Measurements from ENCODE around the gene MYBBP1A.

DNA sequence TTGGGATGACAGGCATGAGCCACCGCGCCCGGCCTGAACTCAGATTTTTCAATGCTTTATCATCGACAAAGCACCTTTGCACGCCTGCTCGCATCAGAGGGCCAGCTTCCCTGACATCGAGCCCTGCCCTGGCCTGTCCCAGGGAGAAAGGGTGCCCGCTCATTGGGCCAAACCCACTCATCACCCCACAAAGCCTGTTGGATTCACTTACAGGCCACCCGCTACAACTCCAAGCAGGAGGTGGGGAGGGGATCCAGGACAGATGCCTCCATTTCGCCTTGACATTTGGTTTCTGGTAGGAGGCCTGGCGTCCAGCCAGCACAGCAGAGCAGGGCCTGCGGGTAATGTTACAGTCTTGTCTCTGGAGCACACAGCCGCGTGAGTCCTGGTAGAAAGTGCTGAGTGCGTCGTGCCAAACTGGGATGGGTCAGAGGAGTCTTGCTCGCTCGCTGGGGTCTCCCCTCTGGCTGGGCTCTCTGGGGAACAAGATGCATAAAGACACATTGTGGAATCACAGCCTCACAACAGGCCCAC is 49.0 kb upstream of the MYBBP1A start:
- TF ChIP-seq, protein P1, sequence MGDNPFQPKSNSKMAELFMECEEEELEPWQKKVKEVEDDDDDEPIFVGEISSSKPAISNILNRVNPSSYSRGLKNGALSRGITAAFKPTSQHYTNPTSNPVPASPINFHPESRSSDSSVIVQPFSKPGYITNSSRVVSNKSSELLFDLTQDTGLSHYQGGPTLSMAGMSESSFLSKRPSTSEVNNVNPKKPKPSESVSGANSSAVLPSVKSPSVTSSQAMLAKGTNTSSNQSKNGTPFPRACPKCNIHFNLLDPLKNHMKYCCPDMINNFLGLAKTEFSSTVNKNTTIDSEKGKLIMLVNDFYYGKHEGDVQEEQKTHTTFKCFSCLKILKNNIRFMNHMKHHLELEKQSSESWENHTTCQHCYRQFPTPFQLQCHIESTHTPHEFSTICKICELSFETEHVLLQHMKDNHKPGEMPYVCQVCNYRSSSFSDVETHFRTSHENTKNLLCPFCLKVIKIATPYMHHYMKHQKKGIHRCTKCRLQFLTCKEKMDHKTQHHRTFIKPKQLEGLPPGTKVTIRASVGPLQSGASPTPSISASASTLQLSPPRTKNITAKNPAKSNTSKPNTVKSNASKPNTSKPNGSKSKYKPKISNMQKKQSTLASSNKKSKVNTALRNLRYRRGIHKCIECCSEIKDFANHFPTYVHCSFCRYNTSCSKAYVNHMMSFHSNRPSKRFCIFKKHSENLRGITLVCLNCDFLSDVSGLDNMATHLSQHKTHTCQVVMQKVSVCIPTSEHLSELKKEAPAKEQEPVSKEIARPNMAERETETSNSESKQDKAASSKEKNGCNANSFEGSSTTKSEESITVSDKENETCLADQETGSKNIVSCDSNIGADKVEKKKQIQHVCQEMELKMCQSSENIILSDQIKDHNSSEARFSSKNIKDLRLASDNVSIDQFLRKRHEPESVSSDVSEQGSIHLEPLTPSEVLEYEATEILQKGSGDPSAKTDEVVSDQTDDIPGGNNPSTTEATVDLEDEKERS (CRISPR knock-in tag; IDR thresholded peaks at IDR 0.05) = no peak
- TF ChIP-seq KDM5B (CRISPR knock-in tag; IDR thresholded peaks at IDR 0.05; ENCODE audit: borderline replicate concordance) (no peak), GABPA (IDR thresholded peaks at IDR 0.05; ENCODE audit: low read depth, low read length) (no peak), GABPA (CRISPR knock-in tag; IDR thresholded peaks at IDR 0.05; ENCODE audit: low read depth) (no peak), HCFC1 (IDR thresholded peaks at IDR 0.05; ENCODE audit: low read depth, low read length) (no peak), MAFK (conservative IDR thresholded peaks at IDR 0.05 in 1 of 2, IDR thresholded peaks at IDR 0.05 in 1 of 2; ENCODE audit: low read length in 2 of 2) (no peak), IKZF4 (CRISPR knock-in tag; IDR thresholded peaks at IDR 0.05; ENCODE audit: borderline replicate concordance, low read depth, not compliant biosample characterization) (no peak), ZFX (CRISPR knock-in tag; IDR thresholded peaks at IDR 0.05; ENCODE audit: low read depth) (no peak), SAFB2 (CRISPR knock-in tag; IDR thresholded peaks at IDR 0.05; ENCODE audit: borderline replicate concordance, low read depth) (no peak)
- TF ChIP-seq, protein P2, sequence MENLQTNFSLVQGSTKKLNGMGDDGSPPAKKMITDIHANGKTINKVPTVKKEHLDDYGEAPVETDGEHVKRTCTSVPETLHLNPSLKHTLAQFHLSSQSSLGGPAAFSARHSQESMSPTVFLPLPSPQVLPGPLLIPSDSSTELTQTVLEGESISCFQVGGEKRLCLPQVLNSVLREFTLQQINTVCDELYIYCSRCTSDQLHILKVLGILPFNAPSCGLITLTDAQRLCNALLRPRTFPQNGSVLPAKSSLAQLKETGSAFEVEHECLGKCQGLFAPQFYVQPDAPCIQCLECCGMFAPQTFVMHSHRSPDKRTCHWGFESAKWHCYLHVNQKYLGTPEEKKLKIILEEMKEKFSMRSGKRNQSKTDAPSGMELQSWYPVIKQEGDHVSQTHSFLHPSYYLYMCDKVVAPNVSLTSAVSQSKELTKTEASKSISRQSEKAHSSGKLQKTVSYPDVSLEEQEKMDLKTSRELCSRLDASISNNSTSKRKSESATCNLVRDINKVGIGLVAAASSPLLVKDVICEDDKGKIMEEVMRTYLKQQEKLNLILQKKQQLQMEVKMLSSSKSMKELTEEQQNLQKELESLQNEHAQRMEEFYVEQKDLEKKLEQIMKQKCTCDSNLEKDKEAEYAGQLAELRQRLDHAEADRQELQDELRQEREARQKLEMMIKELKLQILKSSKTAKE (CRISPR knock-in tag; IDR thresholded peaks at IDR 0.05; ENCODE audit: borderline replicate concordance) = no peak
- TF ChIP-seq, protein P3, sequence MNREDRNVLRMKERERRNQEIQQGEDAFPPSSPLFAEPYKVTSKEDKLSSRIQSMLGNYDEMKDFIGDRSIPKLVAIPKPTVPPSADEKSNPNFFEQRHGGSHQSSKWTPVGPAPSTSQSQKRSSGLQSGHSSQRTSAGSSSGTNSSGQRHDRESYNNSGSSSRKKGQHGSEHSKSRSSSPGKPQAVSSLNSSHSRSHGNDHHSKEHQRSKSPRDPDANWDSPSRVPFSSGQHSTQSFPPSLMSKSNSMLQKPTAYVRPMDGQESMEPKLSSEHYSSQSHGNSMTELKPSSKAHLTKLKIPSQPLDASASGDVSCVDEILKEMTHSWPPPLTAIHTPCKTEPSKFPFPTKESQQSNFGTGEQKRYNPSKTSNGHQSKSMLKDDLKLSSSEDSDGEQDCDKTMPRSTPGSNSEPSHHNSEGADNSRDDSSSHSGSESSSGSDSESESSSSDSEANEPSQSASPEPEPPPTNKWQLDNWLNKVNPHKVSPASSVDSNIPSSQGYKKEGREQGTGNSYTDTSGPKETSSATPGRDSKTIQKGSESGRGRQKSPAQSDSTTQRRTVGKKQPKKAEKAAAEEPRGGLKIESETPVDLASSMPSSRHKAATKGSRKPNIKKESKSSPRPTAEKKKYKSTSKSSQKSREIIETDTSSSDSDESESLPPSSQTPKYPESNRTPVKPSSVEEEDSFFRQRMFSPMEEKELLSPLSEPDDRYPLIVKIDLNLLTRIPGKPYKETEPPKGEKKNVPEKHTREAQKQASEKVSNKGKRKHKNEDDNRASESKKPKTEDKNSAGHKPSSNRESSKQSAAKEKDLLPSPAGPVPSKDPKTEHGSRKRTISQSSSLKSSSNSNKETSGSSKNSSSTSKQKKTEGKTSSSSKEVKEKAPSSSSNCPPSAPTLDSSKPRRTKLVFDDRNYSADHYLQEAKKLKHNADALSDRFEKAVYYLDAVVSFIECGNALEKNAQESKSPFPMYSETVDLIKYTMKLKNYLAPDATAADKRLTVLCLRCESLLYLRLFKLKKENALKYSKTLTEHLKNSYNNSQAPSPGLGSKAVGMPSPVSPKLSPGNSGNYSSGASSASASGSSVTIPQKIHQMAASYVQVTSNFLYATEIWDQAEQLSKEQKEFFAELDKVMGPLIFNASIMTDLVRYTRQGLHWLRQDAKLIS (CRISPR knock-in tag; IDR thresholded peaks at IDR 0.05) = no peak
- TF ChIP-seq, protein P4, sequence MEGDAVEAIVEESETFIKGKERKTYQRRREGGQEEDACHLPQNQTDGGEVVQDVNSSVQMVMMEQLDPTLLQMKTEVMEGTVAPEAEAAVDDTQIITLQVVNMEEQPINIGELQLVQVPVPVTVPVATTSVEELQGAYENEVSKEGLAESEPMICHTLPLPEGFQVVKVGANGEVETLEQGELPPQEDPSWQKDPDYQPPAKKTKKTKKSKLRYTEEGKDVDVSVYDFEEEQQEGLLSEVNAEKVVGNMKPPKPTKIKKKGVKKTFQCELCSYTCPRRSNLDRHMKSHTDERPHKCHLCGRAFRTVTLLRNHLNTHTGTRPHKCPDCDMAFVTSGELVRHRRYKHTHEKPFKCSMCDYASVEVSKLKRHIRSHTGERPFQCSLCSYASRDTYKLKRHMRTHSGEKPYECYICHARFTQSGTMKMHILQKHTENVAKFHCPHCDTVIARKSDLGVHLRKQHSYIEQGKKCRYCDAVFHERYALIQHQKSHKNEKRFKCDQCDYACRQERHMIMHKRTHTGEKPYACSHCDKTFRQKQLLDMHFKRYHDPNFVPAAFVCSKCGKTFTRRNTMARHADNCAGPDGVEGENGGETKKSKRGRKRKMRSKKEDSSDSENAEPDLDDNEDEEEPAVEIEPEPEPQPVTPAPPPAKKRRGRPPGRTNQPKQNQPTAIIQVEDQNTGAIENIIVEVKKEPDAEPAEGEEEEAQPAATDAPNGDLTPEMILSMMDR (CRISPR knock-in tag; IDR thresholded peaks at IDR 0.05) = no peak
